Natural killer cell (primary cell): Measurements from ENCODE around the gene EMP2. TPM values are rescaled to one million over a fixed set of nuclear protein-coding genes. Genes with fewer than 3 reads are reported as not detected.

Experiments
- ATAC-seq, 3 donors: fragments of 150-1000 bp in 2 of 3; fragments of 200-7000 bp in 1 of 3; cut with Tn5 transposase; 1 replicate in 1 of 3; 2 replicates in 2 of 3; pipeline ENCODE4 v1.10.0; 2021; ENCODE audit warnings: mild to moderate bottlenecking in 2 of 3, moderate library complexity in 2 of 3
- DNase-seq, 2 donors: peaks; one replicate each; pipeline versions ENCODE4 v3.0.0 to v3.0.0-alpha.2; 2013 to 2021; ENCODE audit warnings: mixed read lengths in 1 of 2
- H3K27ac ChIP-seq: one replicate; pipeline ENCODE4 v1.5.1; 2013; ENCODE audit warnings: mild to moderate bottlenecking, low read length
- H3K27me3 ChIP-seq: one replicate; pipeline ENCODE4 v1.6.1; 2013; ENCODE audit warnings: low read length; ENCODE audit not compliant: control insufficient read depth, insufficient read depth
- H3K36me3 ChIP-seq: one replicate; pipeline ENCODE4 v1.6.1; 2013; ENCODE audit warnings: low read length; ENCODE audit not compliant: control insufficient read depth, insufficient read depth
- H3K4me1 ChIP-seq: one replicate; pipeline ENCODE4 v1.6.1; 2013; ENCODE audit warnings: low read length; ENCODE audit not compliant: control insufficient read depth, insufficient read depth
- H3K4me3 ChIP-seq: one replicate; pipeline ENCODE4 v1.5.1; 2013; ENCODE audit warnings: low read length
- H3K9me3 ChIP-seq: one replicate; pipeline ENCODE4 v1.6.1; 2013; ENCODE audit warnings: low read length; ENCODE audit not compliant: control insufficient read depth, insufficient read depth
- H3K27ac Mint-ChIP-seq, 2 donors: one replicate each; pipeline ENCODE4 v1.8.0; 2022; ENCODE audit warnings: mild to moderate bottlenecking in 2 of 2, mixed read lengths in 2 of 2, moderate library complexity in 1 of 2
- H3K27me3 Mint-ChIP-seq, 2 donors: one replicate each; pipeline ENCODE4 v1.8.0; 2022; ENCODE audit warnings: low read depth in 2 of 2, mixed read lengths in 2 of 2
- H3K36me3 Mint-ChIP-seq: one replicate; pipeline ENCODE4 v1.8.0; 2022; ENCODE audit warnings: mixed read lengths
- H3K4me1 Mint-ChIP-seq, 2 donors: one replicate each; pipeline ENCODE4 v1.8.0; 2022; ENCODE audit warnings: mixed read lengths in 2 of 2
- H3K4me3 Mint-ChIP-seq: one replicate; pipeline ENCODE4 v1.8.0; 2022; ENCODE audit warnings: mild to moderate bottlenecking, moderate library complexity, mixed read lengths
- H3K9me3 Mint-ChIP-seq, 2 donors: one replicate each; pipeline ENCODE4 v1.8.0; 2022; ENCODE audit warnings: mixed read lengths in 2 of 2
- WGBS: methylation state at CpG from one replicate; pipeline ENCODE4 v1.1.7; 2013; ENCODE audit warnings: missing lambda C conversion rate; ENCODE audit not compliant: insufficient coverage; 5-methylcytosine and 5-hydroxymethylcytosine counted together
- intact Hi-C: fragments of 100-400 bp; cut with micrococcal nuclease; formaldehyde crosslinking; loops from one replicate; pipeline ENCODE4 v1.14.2; 2022
- total RNA-seq, 4 donors: library from RNA; stranded (reverse); fragments of 120-200 nt in 1 of 4; gene quantifications; one replicate each; pipeline versions ENCODE4 v1.2.3 to v1.2.4, GENCODE V29; 2013 to 2022
- TF ChIP-seq, protein P1 (sequence below): fragments of 200-600 bp; IDR thresholded peaks from one replicate; pipeline ENCODE4 v1.8.0; 2022; ENCODE audit warnings: antibody characterized with exemption

Gene EMP2
- total RNA-seq, 3 donors from 2014 or later (not counting 1 experiment from before 2014, with no cell fraction given) = not detected

DNA sequence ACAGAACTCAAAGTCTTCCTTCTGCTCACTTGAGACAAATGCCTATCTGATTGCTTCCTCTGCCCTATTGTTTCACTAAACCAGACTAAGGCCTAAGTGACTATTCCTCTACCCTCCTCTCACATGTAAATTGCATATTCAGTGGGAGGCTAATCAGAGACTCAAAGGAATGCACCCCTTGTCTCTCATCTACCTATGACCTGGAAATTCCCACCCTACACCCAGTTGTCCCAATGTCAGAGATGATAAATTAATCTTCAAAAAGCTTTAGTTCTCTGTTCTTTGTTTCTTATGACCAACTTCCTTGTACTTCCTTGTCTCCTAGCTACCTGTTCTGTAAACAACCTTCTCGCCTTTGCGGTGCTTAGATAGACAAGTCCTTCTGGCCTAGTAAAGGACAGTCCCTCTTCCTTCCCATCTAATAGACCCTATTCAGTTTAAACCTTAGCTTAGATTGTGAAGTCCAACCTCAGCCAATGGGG is 76.0 kb downstream of the EMP2 start:
- Histone ChIP-seq H3K27me3 (no peaks in the 10 kb centered on the region), H3K4me3 (no peak overlapping the region), H3K4me1 (no peaks in the 10 kb centered on the region), H3K27ac (no peak overlapping the region), H3K36me3 (no peaks in the 10 kb centered on the region), H3K9me3 (no peaks in the 10 kb centered on the region)
- Mint-ChIP-seq H3K27ac (no peak overlapping the region), H3K4me3 (no peak overlapping the region), H3K4me1 (peaks cover 0 to 7% of the 10 kb centered on the region in 2 donors), H3K9me3 (no peaks in the 10 kb centered on the region), H3K27me3 (no peaks in the 10 kb centered on the region), H3K36me3 (no peaks in the 10 kb centered on the region)
- DNase-seq (no peak), ATAC-seq (no peak)
- TF ChIP-seq, protein P1, sequence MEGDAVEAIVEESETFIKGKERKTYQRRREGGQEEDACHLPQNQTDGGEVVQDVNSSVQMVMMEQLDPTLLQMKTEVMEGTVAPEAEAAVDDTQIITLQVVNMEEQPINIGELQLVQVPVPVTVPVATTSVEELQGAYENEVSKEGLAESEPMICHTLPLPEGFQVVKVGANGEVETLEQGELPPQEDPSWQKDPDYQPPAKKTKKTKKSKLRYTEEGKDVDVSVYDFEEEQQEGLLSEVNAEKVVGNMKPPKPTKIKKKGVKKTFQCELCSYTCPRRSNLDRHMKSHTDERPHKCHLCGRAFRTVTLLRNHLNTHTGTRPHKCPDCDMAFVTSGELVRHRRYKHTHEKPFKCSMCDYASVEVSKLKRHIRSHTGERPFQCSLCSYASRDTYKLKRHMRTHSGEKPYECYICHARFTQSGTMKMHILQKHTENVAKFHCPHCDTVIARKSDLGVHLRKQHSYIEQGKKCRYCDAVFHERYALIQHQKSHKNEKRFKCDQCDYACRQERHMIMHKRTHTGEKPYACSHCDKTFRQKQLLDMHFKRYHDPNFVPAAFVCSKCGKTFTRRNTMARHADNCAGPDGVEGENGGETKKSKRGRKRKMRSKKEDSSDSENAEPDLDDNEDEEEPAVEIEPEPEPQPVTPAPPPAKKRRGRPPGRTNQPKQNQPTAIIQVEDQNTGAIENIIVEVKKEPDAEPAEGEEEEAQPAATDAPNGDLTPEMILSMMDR = no peak
- intact Hi-C loops = no loop called here
- 87% methylated on average over 2 of the region's 2 CpGs for WGBS

DNA sequence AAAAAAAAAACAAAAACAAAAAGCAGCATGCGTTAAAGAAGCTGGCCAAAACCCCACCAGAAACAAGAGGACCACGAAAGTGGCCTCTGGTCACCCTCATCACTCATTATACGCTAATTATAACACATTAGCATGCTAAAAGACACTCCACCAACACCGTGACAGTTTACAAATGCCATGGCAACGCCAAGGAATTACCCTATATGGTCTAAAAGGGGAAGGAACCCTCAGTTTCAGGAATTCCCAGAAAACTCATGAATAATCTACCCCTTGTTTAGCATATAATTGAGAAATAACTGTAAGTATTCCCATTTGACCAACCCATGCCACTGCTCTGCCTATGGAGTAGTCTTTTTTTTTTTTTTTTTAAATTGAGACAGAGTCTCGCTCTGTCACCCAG is 77.6 kb downstream of the EMP2 start:
- Histone ChIP-seq H3K36me3 (no peaks in the 10 kb centered on the region), H3K9me3 (no peaks in the 10 kb centered on the region), H3K4me3 (no peak overlapping the region), H3K4me1 (no peaks in the 10 kb centered on the region), H3K27ac (no peak overlapping the region), H3K27me3 (no peaks in the 10 kb centered on the region)
- Mint-ChIP-seq H3K4me1 (peaks cover 0 to 7% of the 10 kb centered on the region in 2 donors), H3K27me3 (no peaks in the 10 kb centered on the region), H3K36me3 (no peaks in the 10 kb centered on the region), H3K4me3 (no peak overlapping the region), H3K27ac (no peak overlapping the region), H3K9me3 (no peaks in the 10 kb centered on the region)
- intact Hi-C loops = no loop called here
- DNase-seq (no peak), ATAC-seq (no peak)
- TF ChIP-seq, protein P1 = no peak
- WGBS = 98% methylated on average over 4 of the region's 6 CpGs

DNA sequence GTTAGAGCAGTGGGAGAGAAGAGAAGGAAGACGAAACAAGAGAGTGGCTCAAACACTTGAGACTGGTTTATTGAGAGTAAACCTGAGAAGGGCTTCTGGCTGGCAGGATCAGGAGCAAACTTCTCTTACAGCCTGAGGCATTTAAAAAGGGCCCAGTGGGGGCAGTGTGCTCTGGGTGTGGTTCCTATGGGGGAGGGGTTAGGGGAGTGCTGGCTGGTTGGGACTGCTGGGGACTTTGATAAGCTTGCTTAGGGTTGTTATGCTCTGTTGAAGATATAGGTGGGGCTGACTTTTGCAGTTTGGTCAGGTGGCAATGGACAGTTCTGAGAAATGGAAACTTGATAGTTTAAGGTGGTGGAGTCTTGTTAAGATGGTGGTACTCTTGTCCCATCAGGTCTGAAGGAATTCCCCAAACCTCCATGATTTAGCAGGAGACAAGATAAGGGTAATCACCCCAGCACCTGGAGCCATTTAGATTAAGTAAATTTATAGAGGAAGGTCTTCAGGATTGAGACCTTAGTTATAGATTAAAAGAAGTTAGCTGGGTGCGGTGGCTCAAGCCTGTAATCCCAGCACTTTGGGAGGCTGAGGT is 79.3 kb downstream of the EMP2 start:
- no peaks in the 10 kb centered on the region for H3K9me3 Mint-ChIP-seq
- Histone ChIP-seq H3K4me3 (no peak overlapping the region), H3K27me3 (no peaks in the 10 kb centered on the region), H3K4me1 (no peaks in the 10 kb centered on the region), H3K27ac (no peak overlapping the region), H3K36me3 (no peaks in the 10 kb centered on the region), H3K9me3 (no peaks in the 10 kb centered on the region)
- no peaks in the 10 kb centered on the region for H3K36me3 Mint-ChIP-seq
- no peaks in the 10 kb centered on the region for H3K27me3 Mint-ChIP-seq
- no peak overlapping the region for H3K4me3 Mint-ChIP-seq
- ATAC-seq (peak; percentile 52 to 62 (median 53)), DNase-seq (peak in 1 of 2 donors; percentile 21)
- H3K4me1 Mint-ChIP-seq = peaks cover 0 to 7% of the 10 kb centered on the region in 2 donors
- intact Hi-C loops = no loop called here
- TF ChIP-seq, protein P1 = no peak
- no peak overlapping the region for H3K27ac Mint-ChIP-seq
- WGBS = 98% methylated on average over 2 of the region's 2 CpGs

DNA sequence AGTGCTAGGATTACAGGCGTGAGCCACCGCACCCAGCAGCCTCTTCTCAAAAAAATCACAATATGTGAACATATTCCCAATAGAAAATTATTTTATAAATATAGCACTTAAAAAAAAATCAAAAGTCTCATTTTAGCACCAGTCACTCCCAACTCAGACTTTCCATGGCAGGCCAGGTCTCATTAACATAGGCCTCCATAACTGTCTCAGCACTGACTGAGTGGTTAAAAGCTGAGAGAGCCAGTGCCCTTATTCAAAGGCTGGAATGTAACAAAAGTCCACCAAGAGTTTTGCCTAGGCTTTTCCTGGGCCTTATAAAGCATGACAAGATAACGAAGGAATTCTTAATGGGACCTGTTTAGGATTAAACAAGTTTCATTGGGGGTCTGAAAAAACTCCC is 79.8 kb downstream of the EMP2 start:
- ATAC-seq (peak in 2 of 3 donors; percentile 25 to 33), DNase-seq (no peak)
- Mint-ChIP-seq H3K4me1 (peaks cover 0 to 7% of the 10 kb centered on the region in 2 donors), H3K36me3 (no peaks in the 10 kb centered on the region), H3K4me3 (no peak overlapping the region), H3K27me3 (no peaks in the 10 kb centered on the region), H3K9me3 (no peaks in the 10 kb centered on the region), H3K27ac (no peak overlapping the region)
- H3K27me3 ChIP-seq = no peaks in the 10 kb centered on the region
- H3K4me3 ChIP-seq = no peak overlapping the region
- no peaks in the 10 kb centered on the region for H3K4me1 ChIP-seq
- H3K36me3 ChIP-seq = no peaks in the 10 kb centered on the region
- no peak overlapping the region for H3K27ac ChIP-seq
- no peaks in the 10 kb centered on the region for H3K9me3 ChIP-seq
- TF ChIP-seq, protein P1 = no peak
- WGBS = 98% methylated on average over 3 of the region's 3 CpGs
- intact Hi-C loops = no loop called here
